GM21423 (cell line): ENCODE data around the gene GATC.

Source experiments
- ATAC-seq: cut with Tn5 transposase; IDR thresholded peaks from one replicate; pipeline ENCODE4 v1.9.1; 2021; ENCODE audit warnings: mild to moderate bottlenecking, moderate library complexity; ENCODE audit not compliant: unreplicated experiment

The GATC gene

GRCh38 chr12:120445911-120446843 is at the start of gene GATC, which contains the start of gene TRIAP1:
Gene GATC, plus strand, starts transcription at chr12:120446444. Its CDS starts 37 bp downstream, at chr12:120446481.
Gene TRIAP1, minus strand, starts transcription at chr12:120446384. Its CDS starts 12 bp downstream, at chr12:120446372.
- ATAC-seq = peak; percentile 88

- ATAC-seq = no peak
Observed at GRCh38 chr12:120397824-120398540, 48.3 kb upstream of the GATC start.

GRCh38 chr12:120399531-120399930 is 46.7 kb upstream of the GATC start:
- no peak for ATAC-seq

- no peak for ATAC-seq
Observed at GRCh38 chr12:120402217-120402616, 44.0 kb upstream of the GATC start.

GRCh38 chr12:120403869-120404268 is 42.4 kb upstream of the GATC start:
- ATAC-seq = no peak

- ATAC-seq = no peak
Observed at GRCh38 chr12:120404271-120404670, 42.0 kb upstream of the GATC start.

GRCh38 chr12:120406069-120406468 is 40.2 kb upstream of the GATC start:
- ATAC-seq = no peak

GRCh38 chr12:120406553-120406952 is 39.7 kb upstream of the GATC start:
- no peak for ATAC-seq

- no peak for ATAC-seq
Observed at GRCh38 chr12:120408771-120409170, 37.5 kb upstream of the GATC start.

GRCh38 chr12:120412421-120412820 is 33.8 kb upstream of the GATC start:
- ATAC-seq = no peak

- ATAC-seq = no peak
Observed at GRCh38 chr12:120413901-120414695, 32.1 kb upstream of the GATC start.

GRCh38 chr12:120416490-120417216 is 29.6 kb upstream of the GATC start:
- no peak for ATAC-seq

- no peak for ATAC-seq
Observed at GRCh38 chr12:120417917-120418580, 28.2 kb upstream of the GATC start.

- no peak for ATAC-seq
Observed at GRCh38 chr12:120421701-120422100, 24.5 kb upstream of the GATC start.

- ATAC-seq = no peak
Observed at GRCh38 chr12:120422892-120423456, 23.3 kb upstream of the GATC start.

GRCh38 chr12:120425797-120426196 is 20.4 kb upstream of the GATC start:
- ATAC-seq = no peak

GRCh38 chr12:120428597-120429229 is 17.5 kb upstream of the GATC start:
- no peak for ATAC-seq

GRCh38 chr12:120429368-120429767 is 16.9 kb upstream of the GATC start:
- ATAC-seq = no peak
